ENCODE measurements around the gene NLRC5.
"Not testable (repeated sequence)": the region's sequence is repeated elsewhere in the genome, so short reads cannot be mapped to it uniquely, and the experiment has no call there.

The NLRC5 gene

GRCh38 chr16:57096192-57096591, 106.8 kb downstream of the NLRC5 start:
- no peak overlapping the region for H3K27ac ChIP-seq
- TF ChIP-seq CTCF (conservative IDR thresholded peaks at IDR 0.05): no peak

- no peak overlapping the region for H3K27ac ChIP-seq
- no peak for TF ChIP-seq CTCF (conservative IDR thresholded peaks at IDR 0.05)
Measured at GRCh38 chr16:57096793-57097192, 107.4 kb downstream of the NLRC5 start.

GRCh38 chr16:57098188-57098841, 109.0 kb downstream of the NLRC5 start:
- H3K27ac ChIP-seq: no peak overlapping the region
- TF ChIP-seq CTCF (conservative IDR thresholded peaks at IDR 0.05): no peak

- H3K27ac ChIP-seq: not testable (repeated sequence)
Measured at GRCh38 chr16:57099965-57100364, 110.6 kb downstream of the NLRC5 start.

GRCh38 chr16:57100445-57100844, 111.1 kb downstream of the NLRC5 start:
- TF ChIP-seq CTCF (conservative IDR thresholded peaks at IDR 0.05): no peak
- H3K27ac ChIP-seq: no peak overlapping the region

- TF ChIP-seq CTCF (conservative IDR thresholded peaks at IDR 0.05): no peak
- no peak overlapping the region for H3K27ac ChIP-seq
Measured at GRCh38 chr16:57102888-57103851, 113.8 kb downstream of the NLRC5 start.

- TF ChIP-seq CTCF (conservative IDR thresholded peaks at IDR 0.05): no peak
Measured at GRCh38 chr16:57104706-57105105, 115.3 kb downstream of the NLRC5 start.

GRCh38 chr16:57105184-57105583, 115.8 kb downstream of the NLRC5 start:
- no peak overlapping the region for H3K27ac ChIP-seq
- no peak for TF ChIP-seq CTCF (conservative IDR thresholded peaks at IDR 0.05)

More at GRCh38 chr16:57104706-57105105, 115.3 kb downstream of the NLRC5 start:
- no peak overlapping the region for H3K27ac ChIP-seq
